Measurements from ENCODE around the gene SLC5A2.

- TF ChIP-seq CTCF (IDR thresholded peaks at IDR 0.05) (peak; percentile 38 to 65 (median 61)), POLR2A (IDR thresholded peaks at IDR 0.05) (peak in 1 of 2 donors; percentile 21)
Observed at GRCh38 chr16:31451681-31452351, 31.1 kb upstream of the SLC5A2 start.

All from adrenal gland (tissue), 5 donors.